Stromal cell of bone marrow (primary cell): Measurements from ENCODE around the gene TTLL9.

Experiments used
- DNase-seq: peaks from one replicate; pipeline ENCODE4 v3.0.0-alpha.2; 2012; ENCODE audit warnings: low read depth

Gene TTLL9

GRCh38 chr20:31857861-31858759, 12.3 kb upstream of the TTLL9 start:
- no peak for DNase-seq

- DNase-seq, result no peak
Measured at GRCh38 chr20:31858760-31859083, 11.7 kb upstream of the TTLL9 start.

GRCh38 chr20:31859266-31859997, 11.0 kb upstream of the TTLL9 start:
- no peak for DNase-seq

- DNase-seq, result no peak
Measured at GRCh38 chr20:31859998-31860380, 10.4 kb upstream of the TTLL9 start.

GRCh38 chr20:31860390-31861134, 9.9 kb upstream of the TTLL9 start:
- DNase-seq, result peak; percentile 54

GRCh38 chr20:31861135-31861384, 9.4 kb upstream of the TTLL9 start:
- DNase-seq, result no peak

- no peak for DNase-seq
Measured at GRCh38 chr20:31861385-31862156, 8.9 kb upstream of the TTLL9 start.

- DNase-seq, result no peak
Measured at GRCh38 chr20:31862157-31862470, 8.3 kb upstream of the TTLL9 start.

- no peak for DNase-seq
Measured at GRCh38 chr20:31862506-31862905, 7.9 kb upstream of the TTLL9 start.

GRCh38 chr20:31863296-31864085, 6.9 kb upstream of the TTLL9 start:
- no peak for DNase-seq

- no peak for DNase-seq
Measured at GRCh38 chr20:31864521-31865400, 5.7 kb upstream of the TTLL9 start.

GRCh38 chr20:31866221-31866620, 4.2 kb upstream of the TTLL9 start:
- DNase-seq, result no peak

- no peak for DNase-seq
Measured at GRCh38 chr20:31868853-31869672, 1.4 kb upstream of the TTLL9 start.

GRCh38 chr20:31869673-31869941, 827 bp upstream of the TTLL9 start:
- DNase-seq, result no peak

- DNase-seq, result no peak
Measured at GRCh38 chr20:31870726-31871617, 538 bp downstream of the TTLL9 start.

- DNase-seq, result no peak
Measured at GRCh38 chr20:31871618-31871954, 1.2 kb downstream of the TTLL9 start.

- no peak for DNase-seq
Measured at GRCh38 chr20:31872406-31872805, 2.0 kb downstream of the TTLL9 start.

GRCh38 chr20:31875671-31876070, 5.2 kb downstream of the TTLL9 start:
- DNase-seq, result no peak

- no peak for DNase-seq
Measured at GRCh38 chr20:31877684-31878083, 7.2 kb downstream of the TTLL9 start.
